RWPE2 (cell line): ENCODE measurements around the gene PHF3.

ENCODE experiments used
- ATAC-seq: fragments of 200-7000 bp; cut with Tn5 transposase; 3 replicates; pipeline ENCODE4 v1.9.1; 2021; ENCODE audit warnings: low read depth
- DNase-seq: peaks from one replicate; pipeline ENCODE4 v3.0.0-alpha.2; 2020; ENCODE audit warnings: low spot score
- H3K27ac ChIP-seq: fragments of 450-650 bp; 2 replicates; pipeline ENCODE4 v1.5.1; 2017; ENCODE audit warnings: mild to moderate bottlenecking; ENCODE audit not compliant: poor library complexity, severe bottlenecking
- H3K27me3 ChIP-seq: fragments of 250-450 bp; sonication (Bioruptor Pico); 2 replicates; pipeline ENCODE4 v1.5.1; 2021; ENCODE audit warnings: mild to moderate bottlenecking, moderate library complexity; ENCODE audit not compliant: insufficient read depth, poor library complexity, severe bottlenecking
- H3K36me3 ChIP-seq: fragments of 250-450 bp; sonication (Bioruptor Pico); 2 replicates; pipeline ENCODE4 v1.5.1; 2020; ENCODE audit warnings: low read depth, mild to moderate bottlenecking, moderate library complexity
- H3K4me1 ChIP-seq: fragments of 250-450 bp; sonication (Bioruptor Pico); 2 replicates; pipeline ENCODE4 v1.5.1; 2021; ENCODE audit warnings: mild to moderate bottlenecking, moderate library complexity; ENCODE audit not compliant: insufficient read depth, poor library complexity, severe bottlenecking
- H3K4me3 ChIP-seq: fragments of 250-450 bp; sonication (Bioruptor Pico); 2 replicates; pipeline ENCODE4 v1.5.1; 2021; ENCODE audit warnings: mild to moderate bottlenecking, moderate library complexity; ENCODE audit not compliant: severe bottlenecking
- H3K9me3 ChIP-seq: fragments of 250-450 bp; sonication (Bioruptor Pico); 2 replicates; pipeline ENCODE4 v1.5.1; 2021; ENCODE audit warnings: mild to moderate bottlenecking, moderate library complexity; ENCODE audit not compliant: severe bottlenecking
- TF ChIP-seq, protein P1 (sequence below): fragments of 450-650 bp; IDR thresholded peaks from one replicate; pipeline ENCODE4 v1.5.1; 2017; ENCODE audit warnings: mild to moderate bottlenecking, moderate library complexity; ENCODE audit not compliant: poor library complexity, severe bottlenecking

PHF3 gene

DNA sequence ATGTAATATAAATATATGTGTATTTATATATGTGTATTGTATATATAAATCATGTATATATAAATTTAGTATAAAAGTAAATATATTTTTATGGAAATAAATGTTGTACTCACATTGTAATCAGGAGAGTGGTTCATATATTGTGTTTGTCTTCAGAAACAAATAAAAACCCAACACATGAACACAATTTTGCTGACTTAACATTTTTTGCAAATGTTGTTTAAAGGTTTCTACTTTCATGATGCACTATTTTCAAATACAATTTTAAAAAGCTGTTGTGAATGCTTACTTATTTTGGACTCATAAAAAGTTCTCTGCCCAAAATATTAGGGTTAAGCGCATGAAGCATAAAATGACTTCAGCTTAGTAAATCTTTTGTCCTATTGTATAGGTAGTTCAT, 24.0 kb upstream of the PHF3 start:
- Histone ChIP-seq H3K27ac (no peak overlapping the region), H3K4me3 (no peak overlapping the region), H3K9me3 (no peaks in the 10 kb centered on the region), H3K27me3 (no peaks in the 10 kb centered on the region), H3K4me1 (no peaks in the 10 kb centered on the region), H3K36me3 (no peaks in the 10 kb centered on the region)
- ATAC-seq (no peak), DNase-seq (no peak)
- TF ChIP-seq, protein P1, sequence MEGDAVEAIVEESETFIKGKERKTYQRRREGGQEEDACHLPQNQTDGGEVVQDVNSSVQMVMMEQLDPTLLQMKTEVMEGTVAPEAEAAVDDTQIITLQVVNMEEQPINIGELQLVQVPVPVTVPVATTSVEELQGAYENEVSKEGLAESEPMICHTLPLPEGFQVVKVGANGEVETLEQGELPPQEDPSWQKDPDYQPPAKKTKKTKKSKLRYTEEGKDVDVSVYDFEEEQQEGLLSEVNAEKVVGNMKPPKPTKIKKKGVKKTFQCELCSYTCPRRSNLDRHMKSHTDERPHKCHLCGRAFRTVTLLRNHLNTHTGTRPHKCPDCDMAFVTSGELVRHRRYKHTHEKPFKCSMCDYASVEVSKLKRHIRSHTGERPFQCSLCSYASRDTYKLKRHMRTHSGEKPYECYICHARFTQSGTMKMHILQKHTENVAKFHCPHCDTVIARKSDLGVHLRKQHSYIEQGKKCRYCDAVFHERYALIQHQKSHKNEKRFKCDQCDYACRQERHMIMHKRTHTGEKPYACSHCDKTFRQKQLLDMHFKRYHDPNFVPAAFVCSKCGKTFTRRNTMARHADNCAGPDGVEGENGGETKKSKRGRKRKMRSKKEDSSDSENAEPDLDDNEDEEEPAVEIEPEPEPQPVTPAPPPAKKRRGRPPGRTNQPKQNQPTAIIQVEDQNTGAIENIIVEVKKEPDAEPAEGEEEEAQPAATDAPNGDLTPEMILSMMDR = no peak

- no peak for DNase-seq
- Histone ChIP-seq H3K9me3 (no peaks in the 10 kb centered on the region), H3K36me3 (no peaks in the 10 kb centered on the region), H3K27me3 (no peaks in the 10 kb centered on the region), H3K4me1 (no peaks in the 10 kb centered on the region), H3K27ac (no peak overlapping the region), H3K4me3 (no peak overlapping the region)
- TF ChIP-seq, protein P1 = no peak
- no peak for ATAC-seq
Observed at GRCh38 chr6:63615590-63615989, 20.0 kb upstream of the PHF3 start.

- TF ChIP-seq, protein P1 = no peak
- ATAC-seq (no peak), DNase-seq (no peak)
- Histone ChIP-seq H3K27ac (no peak overlapping the region), H3K9me3 (no peaks in the 10 kb centered on the region), H3K36me3 (no peaks in the 10 kb centered on the region), H3K27me3 (no peaks in the 10 kb centered on the region), H3K4me1 (no peaks in the 10 kb centered on the region), H3K4me3 (no peak overlapping the region)
Observed at GRCh38 chr6:63624091-63624490, 11.5 kb upstream of the PHF3 start.

DNA sequence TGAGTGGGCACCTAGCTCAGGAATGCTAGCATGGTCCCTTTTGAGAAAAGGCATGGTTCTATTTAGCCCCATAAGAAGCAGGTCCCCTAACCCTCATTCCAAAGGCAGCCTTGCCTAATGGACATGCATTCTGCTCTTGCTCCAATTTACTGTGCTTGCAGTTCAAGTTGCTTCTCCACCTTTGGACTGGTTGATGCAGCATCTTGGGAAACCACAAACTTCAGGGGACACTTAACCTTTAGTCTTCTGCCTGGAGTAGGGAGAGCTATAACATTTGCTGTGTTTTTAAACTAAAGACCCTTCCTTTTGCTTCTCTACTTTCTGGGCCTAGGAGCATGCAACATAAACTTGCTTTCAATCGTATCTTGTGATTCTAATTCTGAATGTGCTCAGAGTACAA, 5.1 kb upstream of the PHF3 start:
- no peaks in the 10 kb centered on the region for H3K9me3 ChIP-seq
- no peak for ATAC-seq
- H3K4me1 ChIP-seq = peaks cover 4% of the 10 kb centered on the region
- TF ChIP-seq, protein P1 = no peak
- DNase-seq = no peak
- no peak overlapping the region for H3K4me3 ChIP-seq
- no peaks in the 10 kb centered on the region for H3K36me3 ChIP-seq
- no peak overlapping the region for H3K27ac ChIP-seq
- no peaks in the 10 kb centered on the region for H3K27me3 ChIP-seq

DNA sequence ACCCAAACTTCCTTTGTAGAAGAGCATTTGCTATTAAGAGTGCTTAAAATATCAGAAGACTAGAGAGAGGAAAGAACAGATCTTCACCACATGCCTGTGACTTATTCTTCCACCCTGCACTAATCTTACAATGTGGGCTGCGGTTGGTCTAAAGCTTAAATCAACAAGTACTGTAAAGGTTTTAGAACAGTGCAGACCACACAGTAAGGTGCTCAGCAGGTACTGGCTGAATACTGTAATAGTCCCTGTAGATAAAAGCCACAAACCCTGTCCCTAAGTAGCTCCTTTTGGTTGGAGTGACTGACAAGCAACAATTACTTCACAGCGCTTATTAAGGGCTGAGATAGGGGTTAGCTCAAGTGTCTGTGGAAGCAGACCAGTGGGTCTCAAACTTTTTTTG, 972 bp upstream of the PHF3 start:
- TF ChIP-seq, protein P1 = no peak
- Histone ChIP-seq H3K27ac (no peak overlapping the region), H3K4me1 (peaks cover 26% of the 10 kb centered on the region), H3K27me3 (no peaks in the 10 kb centered on the region), H3K36me3 (no peaks in the 10 kb centered on the region), H3K9me3 (no peaks in the 10 kb centered on the region), H3K4me3 (no peak overlapping the region)
- ATAC-seq = no peak
- DNase-seq = no peak
